Hippocampal formation (tissue), 2 donors: Measurements from ENCODE around the gene RALGPS1.

Source experiments
- DNase-seq, 2 donors: peaks; one replicate each; lab custom pipeline; 2025; lab: John Stamatoyannopoulos, UW

RALGPS1 gene

GRCh38 chr9:127172066-127172707 lies 257.6 kb downstream of the RALGPS1 start:
- DNase-seq, result no peak

GRCh38 chr9:127173063-127173462 lies 258.5 kb downstream of the RALGPS1 start:
- no peak for DNase-seq

GRCh38 chr9:127174386-127175318 lies 260.1 kb downstream of the RALGPS1 start:
- no peak for DNase-seq

DNA sequence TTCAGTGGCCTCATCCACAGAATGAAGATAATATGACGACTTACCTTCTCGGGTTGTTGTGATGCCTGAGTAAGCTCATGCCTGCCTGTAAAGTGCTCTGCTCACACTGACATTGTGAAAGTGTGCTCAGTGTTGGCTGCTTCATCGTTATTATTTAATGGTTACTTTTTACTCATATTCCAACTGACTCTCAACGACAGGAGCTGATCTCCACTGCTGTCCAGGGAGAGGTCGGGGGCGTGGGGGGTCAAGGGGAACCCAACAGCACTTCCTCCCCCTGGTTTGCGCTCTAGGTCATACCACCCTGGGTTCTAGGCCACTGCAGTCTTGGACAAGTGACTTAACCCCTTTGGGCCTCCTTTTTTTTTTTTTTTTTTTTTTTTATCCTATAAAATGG lies 260.7 kb downstream of the RALGPS1 start:
- no peak for DNase-seq

DNA sequence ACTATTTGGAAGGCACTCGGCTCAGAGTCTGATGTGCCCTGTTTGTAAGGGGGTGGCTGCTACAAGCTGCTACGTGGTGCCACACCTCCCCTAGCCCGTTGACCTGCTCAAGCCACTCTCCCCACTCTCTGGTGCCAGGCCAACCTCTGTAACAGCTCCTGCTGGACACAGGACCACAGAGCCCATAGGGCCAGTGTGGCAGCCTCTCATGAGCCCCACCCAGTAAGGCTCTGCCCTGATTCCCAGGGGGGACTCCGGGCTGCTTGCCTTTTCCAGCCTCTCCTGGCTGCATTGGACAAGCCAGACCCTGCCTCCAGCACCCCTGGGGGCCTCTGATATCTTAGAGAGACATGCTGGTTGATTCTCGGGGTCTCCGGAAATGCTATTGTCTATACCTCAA lies 261.2 kb downstream of the RALGPS1 start:
- no peak for DNase-seq

DNA sequence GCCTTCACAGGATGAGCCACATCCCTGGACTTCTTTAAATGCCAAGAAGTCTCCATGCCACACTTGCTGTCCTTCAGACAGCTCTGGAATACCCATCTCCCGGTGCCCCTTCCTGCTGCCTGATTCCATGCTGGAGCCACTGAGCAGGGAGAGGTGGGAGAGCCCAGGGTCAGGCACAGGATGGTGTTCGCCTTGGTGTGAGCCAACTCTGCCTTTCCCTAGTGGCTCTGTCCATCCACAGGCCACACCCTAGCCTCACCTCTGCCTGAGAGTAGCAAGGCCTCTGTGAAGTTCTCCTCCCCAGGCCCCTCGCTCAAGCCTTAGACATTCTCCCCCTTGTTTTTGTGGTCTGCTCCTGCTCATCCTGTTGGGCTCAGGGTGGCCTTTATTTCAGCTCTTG lies 262.0 kb downstream of the RALGPS1 start:
- DNase-seq, result no peak

GRCh38 chr9:127177231-127177630 lies 262.6 kb downstream of the RALGPS1 start:
- DNase-seq, result no peak

DNA sequence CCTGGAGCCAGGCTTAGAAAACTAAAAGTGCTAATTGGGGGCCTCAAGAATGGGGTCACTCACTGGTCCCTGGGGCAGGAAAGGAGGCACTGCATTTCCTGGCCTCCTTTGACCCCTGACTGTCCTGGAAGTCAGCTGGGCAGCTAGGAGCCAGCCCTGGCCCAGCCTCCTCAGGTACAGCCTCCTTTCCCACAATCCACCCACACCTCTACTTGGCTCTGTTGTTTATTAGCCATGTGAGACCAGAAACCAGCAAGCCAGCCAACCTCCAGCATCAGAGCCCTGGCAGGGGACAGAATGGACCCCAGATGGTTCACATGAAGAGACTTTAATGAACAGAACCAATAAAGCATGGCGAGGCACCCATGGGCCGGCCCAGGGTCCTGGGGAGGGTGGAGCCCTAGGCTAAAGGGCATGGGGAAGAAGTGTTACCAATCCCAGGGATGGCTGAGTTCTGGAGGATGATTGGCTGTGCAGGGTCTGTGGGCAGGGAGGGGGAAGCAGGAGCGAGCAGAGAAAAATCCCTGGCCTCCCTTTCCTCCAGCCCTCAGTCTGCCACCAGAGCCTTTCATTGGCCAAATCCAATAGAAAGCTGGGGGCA lies 263.2 kb downstream of the RALGPS1 start:
- DNase-seq, result no peak

DNA sequence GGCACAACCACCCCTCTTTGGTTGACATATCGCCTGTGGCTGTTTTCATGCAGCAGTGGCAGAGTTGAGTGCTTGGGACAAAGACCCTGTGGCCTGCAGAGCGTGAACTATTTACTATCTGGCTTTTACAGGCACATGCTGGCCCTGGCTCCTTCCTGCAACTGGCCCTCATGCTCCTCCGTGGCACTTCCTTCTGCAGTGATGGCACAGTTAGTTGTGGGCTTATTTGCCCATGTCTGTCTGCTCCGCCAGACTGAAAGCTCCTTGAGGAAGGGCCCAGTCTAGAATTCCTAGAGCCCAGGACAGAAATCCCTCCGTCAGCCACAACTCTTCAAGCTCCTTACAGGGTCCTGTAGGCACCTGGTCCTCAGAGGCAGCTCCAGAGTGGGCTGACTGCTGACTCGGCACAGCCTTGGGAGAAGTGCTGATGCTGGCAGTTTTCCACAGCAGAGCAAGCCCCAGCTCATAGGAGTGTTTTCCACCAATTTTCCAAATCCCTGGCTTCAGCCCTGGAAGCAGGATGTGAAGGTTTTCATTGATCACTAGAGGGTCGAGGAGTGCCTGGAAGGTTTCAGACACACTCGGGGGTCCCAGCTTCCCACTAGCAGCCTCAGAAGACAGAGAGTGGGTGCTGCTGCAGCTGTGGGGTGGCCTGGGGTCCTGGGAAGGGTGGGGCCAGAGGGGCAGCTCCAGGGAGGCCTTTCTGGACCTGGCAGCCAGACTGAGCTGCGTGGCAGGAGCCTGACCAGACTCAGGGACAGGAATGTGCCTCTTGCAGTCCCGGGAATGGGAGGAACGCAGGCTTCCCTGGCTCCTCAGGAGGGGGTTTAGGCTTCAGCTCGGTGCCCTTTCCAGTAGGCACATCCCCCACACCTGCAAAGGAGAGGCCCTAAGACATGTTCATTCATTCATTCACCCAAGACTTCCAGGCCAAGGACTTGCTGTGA lies 264.4 kb downstream of the RALGPS1 start:
- DNase-seq, result no peak

DNA sequence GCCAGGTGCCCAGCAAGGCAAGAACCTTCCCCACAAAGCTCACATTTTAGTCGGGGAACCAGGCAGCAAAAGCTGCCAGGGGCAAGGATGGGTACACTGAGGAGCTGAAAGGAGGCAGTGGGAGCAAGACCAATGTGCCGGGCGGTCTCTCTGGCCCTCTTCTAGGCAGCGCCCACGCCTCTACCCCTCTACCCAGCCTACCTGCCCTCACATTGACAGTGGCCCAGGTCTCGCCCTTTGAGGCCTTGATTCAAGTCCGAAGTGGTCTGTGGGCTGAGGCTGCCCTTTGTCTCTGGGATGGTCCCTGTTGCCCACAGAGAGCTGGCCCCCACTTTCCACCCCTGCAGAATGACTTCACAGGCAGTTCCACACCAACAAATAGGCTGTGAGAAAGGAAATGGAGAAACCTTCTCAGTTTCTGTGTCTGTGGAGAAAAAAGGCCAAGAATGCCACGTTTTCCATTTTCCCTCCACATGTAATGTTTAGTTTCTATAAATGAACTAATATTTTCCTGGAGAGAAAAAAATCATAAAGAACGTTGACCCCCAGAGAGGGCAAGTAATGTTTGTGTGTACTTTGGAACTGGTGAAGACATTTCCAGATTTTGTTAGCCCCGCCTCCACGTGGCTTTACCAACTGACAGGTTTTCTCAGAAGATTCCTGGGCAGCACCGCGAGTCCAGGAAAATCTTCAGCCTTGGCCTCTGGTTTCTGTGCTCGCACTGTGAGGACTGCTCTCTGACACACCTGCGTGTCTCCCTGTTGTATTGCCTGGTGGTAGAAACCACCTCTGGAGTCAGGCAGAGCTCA lies 265.3 kb downstream of the RALGPS1 start:
- no peak for DNase-seq

GRCh38 chr9:127180457-127181314 lies 266.1 kb downstream of the RALGPS1 start:
- no peak for DNase-seq

- no peak for DNase-seq
Measured at GRCh38 chr9:127181315-127181580, 266.7 kb downstream of the RALGPS1 start.

GRCh38 chr9:127181595-127182190 lies 267.1 kb downstream of the RALGPS1 start:
- no peak for DNase-seq

DNA sequence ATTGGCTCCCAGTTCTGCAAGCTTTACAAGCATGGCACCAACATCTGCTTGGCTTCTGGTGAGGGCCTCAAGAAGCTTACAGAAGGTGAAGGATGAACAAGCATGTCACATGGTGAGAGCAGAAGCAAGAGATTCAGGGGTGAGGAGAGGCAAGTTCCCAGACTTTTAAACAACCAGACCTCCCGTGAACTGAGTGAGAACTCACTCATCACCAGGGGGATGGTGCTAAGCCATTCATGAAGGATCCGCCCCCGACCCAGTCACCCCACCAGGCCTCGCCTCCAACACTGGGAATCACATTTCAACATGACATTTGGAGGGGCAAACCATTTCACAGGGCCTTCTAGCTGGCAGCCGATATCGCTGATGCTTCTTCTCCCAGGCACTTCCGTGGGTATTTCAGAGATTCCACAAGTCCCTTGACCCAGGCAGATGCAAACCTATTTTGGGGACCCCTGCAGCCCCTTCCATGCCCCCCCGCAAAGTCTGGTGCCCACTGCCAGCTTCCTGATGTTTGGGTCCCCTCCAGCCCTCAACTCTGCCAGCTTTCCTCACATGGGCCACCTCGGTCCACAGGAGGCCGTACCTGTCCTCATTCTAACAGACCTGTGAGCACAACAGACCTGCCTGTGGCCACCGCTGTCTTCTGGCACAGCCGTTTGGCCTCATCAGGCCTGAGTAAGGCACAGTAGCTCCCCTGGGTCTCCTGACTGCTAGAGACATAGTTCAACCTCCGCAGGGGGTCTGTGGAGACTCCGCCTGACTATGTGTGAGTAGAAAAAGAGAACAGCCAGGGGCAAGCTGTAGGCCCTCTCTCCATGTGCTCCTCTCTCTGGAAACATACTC lies 268.5 kb downstream of the RALGPS1 start:
- no peak for DNase-seq

GRCh38 chr9:127183814-127184582 lies 269.4 kb downstream of the RALGPS1 start:
- no peak for DNase-seq

DNA sequence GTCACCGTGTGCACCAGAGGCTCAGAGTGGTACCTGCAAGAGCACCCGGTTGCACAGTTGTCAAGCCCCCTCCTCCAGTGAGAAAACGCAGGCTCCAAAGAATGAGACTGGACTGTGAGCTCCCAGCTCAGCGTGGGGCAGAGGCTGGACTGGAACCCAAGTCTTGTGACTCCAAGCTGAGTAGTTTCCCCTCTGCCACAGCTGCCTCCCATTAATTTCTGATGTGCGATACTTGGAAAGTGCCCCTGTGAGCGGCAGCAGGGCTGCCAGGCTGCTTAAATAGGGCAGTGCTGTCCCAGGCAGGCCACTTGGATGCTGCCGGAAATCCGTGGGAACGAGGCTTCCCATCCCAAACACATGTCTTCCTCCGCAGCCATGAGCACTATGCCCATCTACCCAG lies 270.1 kb downstream of the RALGPS1 start:
- DNase-seq, result no peak

- no peak for DNase-seq
Measured at GRCh38 chr9:127185181-127185580, 270.6 kb downstream of the RALGPS1 start.
